ENCODE data around the gene HOXA7. TPM values are rescaled to one million over a fixed set of nuclear protein-coding genes. Genes with fewer than 3 reads are reported as not detected.

HOXA7 gene
- polyA plus RNA-seq, 1 of the 3 experiments (the other 2 are of a cell fraction): not detected

DNA sequence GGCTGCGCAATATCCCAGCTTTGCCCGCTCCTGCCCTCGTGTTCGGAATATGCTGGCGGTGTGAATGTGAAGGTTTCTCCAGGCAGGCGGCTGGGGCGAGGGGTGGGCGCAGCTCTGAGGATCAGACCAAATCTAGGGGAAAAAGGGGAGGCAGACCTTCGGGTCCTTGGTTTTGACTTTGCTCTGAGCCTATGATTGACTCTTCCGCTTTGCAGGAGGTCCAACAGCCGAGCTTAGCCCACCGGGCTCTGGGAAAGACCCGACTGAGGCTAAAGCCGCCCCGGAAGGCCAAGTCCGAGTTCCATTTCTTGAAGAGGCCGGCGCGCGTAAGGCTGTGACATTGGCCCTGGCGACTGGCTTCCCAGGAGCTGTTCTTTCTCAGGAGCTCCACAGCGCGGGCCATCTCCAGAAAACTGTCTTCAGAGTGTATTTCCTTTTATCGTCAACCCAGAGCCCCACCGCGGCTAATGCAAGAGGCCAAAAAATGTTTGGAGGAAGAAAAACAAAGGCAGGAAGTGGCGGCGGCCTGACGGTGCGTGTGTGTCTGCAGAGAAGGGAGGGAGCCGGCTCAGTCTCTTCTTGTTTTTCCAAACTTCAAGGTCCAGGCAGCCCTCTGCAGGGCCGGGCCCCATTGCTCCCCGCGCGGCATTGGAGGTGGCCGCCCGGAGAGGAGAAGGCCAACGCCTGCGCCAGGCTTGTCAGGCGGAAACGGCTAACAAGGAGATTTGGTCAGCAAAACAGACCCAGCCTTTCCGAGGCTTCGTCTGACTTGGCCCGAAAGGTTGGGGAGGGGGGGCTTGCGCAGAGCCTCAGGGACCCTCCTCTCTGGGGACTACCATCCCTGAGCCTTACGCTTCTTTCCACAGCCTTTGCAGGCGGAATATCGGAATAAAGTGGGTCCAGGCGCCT, 32.2 kb upstream of the HOXA7 start:
- Histone ChIP-seq H3K9ac (no peak overlapping the region), H3K9me2 (no peaks in the 10 kb centered on the region), H3F3A (replicated peaks; ENCODE audit: insufficient read depth) (peaks cover 11% of the 10 kb centered on the region), H2AFZ (ENCODE audit: low read depth) (peak overlapping the region; percentile 13; the same call in 1 of the 2 replicates), H3K27me3 (ENCODE audit: insufficient read depth) (peaks cover 98% of the 10 kb centered on the region), H3K4me2 (peak overlapping the region; percentile 51), H3K36me3 (replicated peaks in 1 of 2; ENCODE audit: control insufficient read depth in 1 of 2, insufficient read depth in 2 of 2, low read length in 1 of 2) (no peaks in the 10 kb centered on the region), H4K20me1 (ENCODE audit: insufficient read depth) (peaks cover 30% of the 10 kb centered on the region), H3K79me2 (ENCODE audit: insufficient read depth) (no peaks in the 10 kb centered on the region), H3K27ac (ENCODE audit: low read depth in 2 of 2, low read length in 1 of 2) (no peak overlapping the region), H3K4me3 (ENCODE audit: low read depth in 2 of 2, low read length in 1 of 2) (no peak overlapping the region), H3K4me1 (ENCODE audit: control insufficient read depth in 1 of 2, insufficient read depth in 2 of 2, low read depth in 1 of 2, low read length in 1 of 2) (peaks cover 4 to 10% of the 10 kb centered on the region in 2 experiments; a peak in 1 of 4 replicates), H3K9me3 (no peaks in the 10 kb centered on the region)
- WGBS (ENCODE audit: low lambda C conversion rate): 29% methylated on average over 46 of the region's 49 CpGs
- no peak for DNase-seq
- CTCF ChIA-PET: interaction anchor here (0.7 to 10.7 kb wide), 16 partner anchors 11 to 908 kb away, joined by 3 to 84 read pairs (median 8); partner anchors contain the start of genes HOXA13 and HOXA3
- TF ChIP-seq EZH2phosphoT487 (IDR thresholded peaks at IDR 0.05; ENCODE audit: borderline replicate concordance, low read depth): peak; percentile 68
- TF ChIP-seq, protein P1, sequence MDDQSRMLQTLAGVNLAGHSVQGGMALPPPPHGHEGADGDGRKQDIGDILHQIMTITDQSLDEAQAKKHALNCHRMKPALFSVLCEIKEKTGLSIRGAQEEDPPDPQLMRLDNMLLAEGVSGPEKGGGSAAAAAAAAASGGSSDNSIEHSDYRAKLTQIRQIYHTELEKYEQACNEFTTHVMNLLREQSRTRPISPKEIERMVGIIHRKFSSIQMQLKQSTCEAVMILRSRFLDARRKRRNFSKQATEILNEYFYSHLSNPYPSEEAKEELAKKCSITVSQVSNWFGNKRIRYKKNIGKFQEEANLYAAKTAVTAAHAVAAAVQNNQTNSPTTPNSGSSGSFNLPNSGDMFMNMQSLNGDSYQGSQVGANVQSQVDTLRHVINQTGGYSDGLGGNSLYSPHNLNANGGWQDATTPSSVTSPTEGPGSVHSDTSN (IDR thresholded peaks at IDR 0.05): no peak
- POLR2A ChIA-PET: no interaction called here

DNA sequence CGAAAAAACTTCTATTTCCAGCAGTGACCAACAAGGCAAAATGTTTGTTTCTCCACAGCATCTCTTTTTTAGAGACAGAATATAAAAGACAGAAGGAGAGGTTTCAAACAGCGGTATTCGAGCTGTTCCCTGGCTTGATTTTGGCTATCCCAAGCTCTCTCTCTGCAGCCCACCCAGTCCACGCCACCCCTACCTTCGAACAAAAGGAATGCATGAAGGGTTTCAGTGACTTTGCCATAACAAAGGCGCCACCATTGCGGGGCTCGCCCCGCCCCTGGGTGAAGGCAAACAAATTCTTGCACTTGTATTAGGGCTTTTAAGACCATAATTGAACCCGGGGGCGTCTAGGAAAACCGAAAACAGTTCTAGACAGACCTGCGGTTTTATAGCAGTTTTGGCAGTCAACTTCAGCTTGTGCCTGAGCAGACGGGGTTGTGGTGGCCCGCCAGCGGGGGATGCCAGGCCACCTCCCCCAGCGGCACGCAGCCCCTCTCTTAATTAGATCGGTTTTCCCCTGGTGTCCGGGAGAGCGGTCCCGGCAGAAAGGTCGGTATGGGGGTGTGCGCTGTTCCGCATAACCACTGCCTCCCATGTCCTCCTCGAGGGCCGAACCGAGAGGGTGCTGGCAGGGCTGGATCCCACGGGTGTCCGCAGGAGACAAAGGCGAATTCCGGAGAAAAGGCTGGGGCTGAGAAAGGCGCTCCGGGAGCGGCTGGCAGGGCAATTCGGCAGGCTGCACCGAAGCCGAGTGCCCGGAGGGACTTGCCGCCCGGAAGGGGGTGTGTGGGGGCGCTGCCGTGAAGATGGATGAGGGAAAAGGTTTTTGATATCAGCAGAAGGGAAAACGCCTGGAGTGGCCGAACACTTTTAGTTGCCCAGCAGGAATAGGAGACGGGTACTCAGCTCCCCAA, 31.3 kb upstream of the HOXA7 start:
- peaks cover 11% of the 10 kb centered on the region for H3F3A ChIP-seq (replicated peaks; ENCODE audit: insufficient read depth)
- H3K4me3 ChIP-seq (ENCODE audit: low read depth in 2 of 2, low read length in 1 of 2): no peak overlapping the region
- WGBS (ENCODE audit: low lambda C conversion rate): 19% methylated on average over 43 of the region's 46 CpGs
- no peak for DNase-seq
- ChIA-PET POLR2A (no interaction called here), CTCF (interaction anchor here (0.7 to 10.7 kb wide), 13 partner anchors 7 to 906 kb away, joined by 3 to 84 read pairs (median 6); partner anchors contain the start of gene HOXA3)
- H3K4me1 ChIP-seq (ENCODE audit: control insufficient read depth in 1 of 2, insufficient read depth in 2 of 2, low read depth in 1 of 2, low read length in 1 of 2): peaks cover 4 to 7% of the 10 kb centered on the region in 2 experiments; a peak in 1 of 4 replicates
- peaks cover 30% of the 10 kb centered on the region for H4K20me1 ChIP-seq (ENCODE audit: insufficient read depth)
- H2AFZ ChIP-seq (ENCODE audit: low read depth): no peak overlapping the region
- H3K27ac ChIP-seq (ENCODE audit: low read depth in 2 of 2, low read length in 1 of 2): no peak overlapping the region
- no peaks in the 10 kb centered on the region for H3K36me3 ChIP-seq (replicated peaks in 1 of 2; ENCODE audit: control insufficient read depth in 1 of 2, insufficient read depth in 2 of 2, low read length in 1 of 2)
- H3K9me2 ChIP-seq: no peaks in the 10 kb centered on the region
- H3K9me3 ChIP-seq: no peaks in the 10 kb centered on the region
- H3K4me2 ChIP-seq: no peak overlapping the region
- H3K9ac ChIP-seq: no peak overlapping the region
- TF ChIP-seq RFX5 (IDR thresholded peaks at IDR 0.05; ENCODE audit: low read length): no peak
- 0 out of 2 replicates have a peak, but pooled peaks have one; percentile 34 for TF ChIP-seq EZH2phosphoT487 (IDR thresholded peaks at IDR 0.05; ENCODE audit: borderline replicate concordance, low read depth)
- H3K27me3 ChIP-seq (ENCODE audit: insufficient read depth): peaks cover 98% of the 10 kb centered on the region
- H3K79me2 ChIP-seq (ENCODE audit: insufficient read depth): no peaks in the 10 kb centered on the region

Data from SK-N-SH (cell line).